D721Med (cell line): ENCODE measurements around the gene CDKAL1.

Source experiments
- DNase-seq: peaks from one replicate; pipeline ENCODE4 v3.0.0; 2011; ENCODE audit warnings: low spot score; ENCODE audit not compliant: insufficient read length
- FAIRE-seq: peaks from 2 replicates; lab custom pipeline; 2011; peaks lifted over from hg19 to GRCh38; lab: Jason Lieb, UNC
- CTCF ChIP-seq: IDR thresholded peaks from 2 replicates; pipeline ENCODE4 v1.5.1; 2012; ENCODE audit warnings: mild to moderate bottlenecking, control low read depth; ENCODE audit not compliant: insufficient read depth; ENCODE audit errors: missing control alignments

CDKAL1 gene

GRCh38 chr6:20538131-20538662, 3.9 kb downstream of the CDKAL1 start:
- no peak for TF ChIP-seq CTCF
- peak; percentile 73 for FAIRE-seq
- DNase-seq: no peak

GRCh38 chr6:20538907-20539306, 4.7 kb downstream of the CDKAL1 start:
- TF ChIP-seq CTCF: no peak
- no peak for DNase-seq
- no peak for FAIRE-seq

DNA sequence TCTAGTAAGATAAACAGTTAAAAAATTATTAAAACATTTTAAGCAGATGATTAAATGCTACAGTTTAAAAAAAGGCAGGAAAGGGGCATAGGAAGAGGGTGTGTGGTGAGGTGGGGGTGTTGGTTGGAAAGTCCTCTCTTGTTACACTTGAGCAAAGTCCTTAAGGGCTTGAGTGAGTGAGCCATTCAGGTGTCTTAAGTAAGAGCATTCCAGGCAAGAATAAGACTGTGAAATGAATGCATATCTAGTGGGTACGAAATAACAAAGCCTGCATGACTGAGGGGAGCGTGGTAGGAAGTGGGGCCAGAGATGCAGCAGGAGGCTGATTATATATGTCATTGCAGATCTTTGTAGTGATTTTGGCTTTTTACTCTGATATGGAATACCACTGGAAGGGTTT, 5.1 kb downstream of the CDKAL1 start:
- FAIRE-seq: no peak
- no peak for DNase-seq
- TF ChIP-seq CTCF: no peak

DNA sequence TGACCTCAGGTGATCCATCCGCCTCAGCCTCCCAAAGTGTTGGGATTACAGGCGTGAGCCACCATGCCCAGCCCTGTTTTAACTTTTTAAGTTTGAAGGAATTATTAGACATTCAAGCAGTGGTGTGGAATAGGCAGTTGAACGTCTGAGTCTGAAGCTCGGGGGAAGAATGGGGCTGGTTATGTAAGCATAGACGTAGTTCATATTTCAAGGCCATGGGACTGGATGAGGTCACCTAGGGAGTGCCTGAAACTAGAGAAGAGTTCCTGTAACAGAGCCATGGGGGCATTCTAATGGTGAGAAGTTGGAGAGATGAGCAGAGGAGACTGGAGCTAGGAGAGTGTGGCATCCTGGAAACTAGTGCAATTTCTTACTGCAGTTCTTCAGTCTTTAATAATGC, 6.4 kb downstream of the CDKAL1 start:
- TF ChIP-seq CTCF: no peak
- no peak for DNase-seq
- no peak for FAIRE-seq

GRCh38 chr6:20541382-20541781, 7.1 kb downstream of the CDKAL1 start:
- DNase-seq (no peak), FAIRE-seq (no peak)
- no peak for TF ChIP-seq CTCF

DNA sequence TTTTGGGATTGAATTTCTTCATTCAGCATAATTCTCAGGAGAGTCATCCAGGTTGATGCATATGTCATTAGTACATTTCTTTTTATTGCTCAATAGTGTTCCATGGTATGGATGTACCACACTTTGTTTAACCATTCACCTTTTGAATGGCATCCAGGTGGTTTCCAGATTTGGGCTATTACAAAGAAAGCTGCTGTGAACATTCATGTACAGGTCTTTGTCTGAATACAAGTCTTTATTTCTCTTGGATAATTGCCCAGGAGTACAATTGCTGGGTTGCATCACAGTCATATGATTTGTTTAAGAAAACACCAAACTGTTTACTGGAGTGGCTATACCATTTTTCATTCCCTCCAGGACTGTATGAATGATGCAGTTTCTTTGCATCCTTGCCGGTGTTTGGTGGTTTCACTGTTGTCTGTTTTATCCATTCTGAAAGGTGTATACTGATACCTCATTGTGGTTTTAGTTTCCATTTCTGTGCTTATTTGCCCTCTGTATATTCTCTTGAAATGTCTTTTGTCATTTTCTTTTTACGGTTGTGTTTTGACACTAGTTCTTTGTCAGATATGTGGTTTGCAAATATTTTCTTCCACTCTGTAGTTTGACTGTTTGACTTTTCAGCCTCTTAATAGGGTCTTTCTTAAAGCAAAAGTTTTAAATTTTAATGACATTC, 8.8 kb downstream of the CDKAL1 start:
- no peak for DNase-seq
- no peak for FAIRE-seq

More for the DNA sequence above, 8.8 kb downstream of the CDKAL1 start:
- no peak for TF ChIP-seq CTCF
